ENCODE results near the gene DARS2. TPM values are rescaled to one million over a fixed set of nuclear protein-coding genes. Genes with fewer than 3 reads are reported as not detected.
"Not testable (repeated sequence)": the region's sequence is repeated elsewhere in the genome, so short reads cannot be mapped to it uniquely, and the experiment has no call there.

DARS2 gene
- total RNA-seq, 1 donor from 2014 or later, result 13.5 TPM

DNA sequence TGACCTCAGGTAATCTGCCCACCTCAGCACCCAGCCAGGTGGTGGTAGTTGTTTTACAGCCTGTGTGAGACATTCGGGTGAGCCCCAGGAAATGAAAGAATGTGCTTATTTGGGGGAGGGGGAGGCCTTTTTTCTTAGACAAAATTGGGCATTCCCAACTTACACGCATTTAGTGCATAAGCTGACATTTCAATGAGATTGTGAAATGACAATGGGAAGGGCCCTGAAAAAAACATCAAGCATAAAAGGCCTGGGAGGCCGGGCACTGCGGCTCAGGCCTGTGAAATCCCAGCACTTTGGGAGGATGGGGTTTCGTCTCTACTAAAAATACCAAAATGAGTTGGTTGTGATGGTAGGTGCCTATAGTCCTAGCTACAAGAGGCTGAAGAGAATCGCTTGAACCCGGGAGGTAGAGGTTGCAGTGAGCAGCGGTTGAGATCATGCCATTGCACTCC is 38.3 kb downstream of the DARS2 start:
- ATAC-seq, result no peak

DNA sequence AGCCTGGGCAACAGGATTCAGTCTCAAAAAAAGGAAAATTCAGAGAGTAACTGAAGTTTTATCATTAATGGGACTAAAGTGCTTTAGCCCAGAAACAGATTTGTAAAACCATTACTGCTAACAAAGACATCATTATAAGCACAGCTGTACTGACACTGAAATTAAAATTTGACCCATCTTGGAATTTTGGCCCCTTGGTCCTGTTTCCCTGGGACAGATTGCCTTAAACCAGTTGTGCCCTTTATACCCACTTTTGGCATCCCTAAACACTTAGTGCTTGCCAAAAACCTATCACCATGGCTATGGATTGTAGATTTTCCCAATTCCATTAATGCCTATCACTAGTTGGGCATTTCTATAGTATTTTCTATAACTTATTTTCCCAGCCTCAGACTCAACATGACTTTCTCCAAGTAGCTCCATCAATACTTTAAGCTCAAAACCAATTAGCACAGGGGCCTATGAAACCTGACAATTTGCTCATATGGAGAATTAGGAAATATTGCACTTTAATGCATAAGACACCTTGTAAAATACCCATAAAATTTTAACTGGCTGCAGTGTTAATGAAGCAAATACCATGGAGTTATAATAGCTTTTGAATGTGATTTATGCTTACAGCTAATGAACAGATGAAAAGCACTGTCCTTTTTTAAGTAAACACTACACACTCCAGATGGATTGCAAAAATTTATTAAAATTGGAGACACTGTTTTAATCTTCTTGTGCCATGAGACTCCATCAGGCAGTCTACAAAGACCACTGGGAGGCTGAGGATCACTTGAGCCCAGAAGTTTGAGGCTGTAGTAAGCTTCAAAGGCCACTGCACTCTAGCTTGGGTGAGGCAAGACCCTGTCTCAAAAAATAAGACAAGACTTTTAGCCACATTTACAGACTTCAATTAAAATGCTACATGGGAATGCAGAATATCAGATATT is 39.0 kb downstream of the DARS2 start:
- ATAC-seq, result no peak

DNA sequence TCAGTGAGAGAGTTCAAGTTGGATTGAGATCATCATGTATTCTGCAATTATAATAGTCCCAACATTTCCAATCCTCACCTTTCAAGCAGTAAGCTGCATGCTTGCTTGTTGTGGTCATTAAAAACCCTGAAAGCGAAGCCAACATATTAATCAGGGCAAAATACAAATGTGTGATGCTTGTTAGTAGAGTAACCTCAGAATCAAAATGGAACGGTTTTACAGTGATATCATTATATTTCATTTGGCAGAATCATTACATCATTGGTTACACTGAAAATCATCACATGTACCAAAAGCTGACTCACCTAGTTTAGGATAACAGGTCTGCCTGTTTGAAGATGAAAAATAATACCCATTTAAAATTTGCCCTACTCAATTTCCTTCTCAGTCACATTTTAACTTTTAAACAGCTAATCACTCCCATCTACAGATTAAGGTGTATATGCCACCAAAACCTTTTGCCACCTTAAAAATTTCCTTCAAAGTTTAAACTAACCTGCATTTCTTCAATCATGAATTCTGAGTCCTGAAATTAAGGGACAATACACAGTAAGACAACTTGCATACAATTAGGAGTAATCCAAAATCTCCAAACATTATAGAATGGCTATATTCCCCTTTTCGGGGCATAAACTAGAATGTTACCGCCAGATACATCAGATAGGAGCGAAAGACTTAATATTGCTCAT is 39.9 kb downstream of the DARS2 start:
- no peak for ATAC-seq

DNA sequence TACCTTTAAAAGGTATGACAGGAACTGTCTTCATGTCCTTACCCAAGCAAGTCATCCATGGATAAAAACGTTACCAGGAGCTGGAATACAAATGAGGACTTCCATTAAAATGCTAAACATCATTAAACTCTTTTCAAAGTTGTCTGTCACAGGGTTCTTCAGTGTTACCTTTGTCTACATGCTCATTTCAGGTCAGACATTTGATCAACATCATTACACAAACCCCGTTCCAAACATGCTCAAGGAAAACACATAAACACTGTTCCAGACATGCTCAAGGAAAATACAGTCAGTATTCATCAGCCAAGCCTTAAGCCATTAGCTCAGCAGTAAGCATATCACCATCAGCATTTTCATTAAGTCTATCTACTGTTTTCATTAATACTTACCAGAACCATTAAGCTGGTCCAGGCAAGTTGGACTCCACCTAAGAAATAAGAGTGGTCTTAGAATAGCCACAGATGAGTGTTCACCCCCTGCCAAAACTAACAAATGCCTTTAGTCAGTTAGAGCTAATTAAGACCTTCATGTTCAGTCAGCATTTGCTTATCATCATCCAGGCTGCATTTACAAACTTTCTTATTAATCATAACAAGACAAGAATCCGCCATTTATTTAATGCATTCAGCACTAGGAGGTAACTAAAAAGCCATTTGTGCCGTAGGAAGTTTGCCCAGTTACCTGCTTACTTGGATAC is 41.1 kb downstream of the DARS2 start:
- ATAC-seq, result no peak

DNA sequence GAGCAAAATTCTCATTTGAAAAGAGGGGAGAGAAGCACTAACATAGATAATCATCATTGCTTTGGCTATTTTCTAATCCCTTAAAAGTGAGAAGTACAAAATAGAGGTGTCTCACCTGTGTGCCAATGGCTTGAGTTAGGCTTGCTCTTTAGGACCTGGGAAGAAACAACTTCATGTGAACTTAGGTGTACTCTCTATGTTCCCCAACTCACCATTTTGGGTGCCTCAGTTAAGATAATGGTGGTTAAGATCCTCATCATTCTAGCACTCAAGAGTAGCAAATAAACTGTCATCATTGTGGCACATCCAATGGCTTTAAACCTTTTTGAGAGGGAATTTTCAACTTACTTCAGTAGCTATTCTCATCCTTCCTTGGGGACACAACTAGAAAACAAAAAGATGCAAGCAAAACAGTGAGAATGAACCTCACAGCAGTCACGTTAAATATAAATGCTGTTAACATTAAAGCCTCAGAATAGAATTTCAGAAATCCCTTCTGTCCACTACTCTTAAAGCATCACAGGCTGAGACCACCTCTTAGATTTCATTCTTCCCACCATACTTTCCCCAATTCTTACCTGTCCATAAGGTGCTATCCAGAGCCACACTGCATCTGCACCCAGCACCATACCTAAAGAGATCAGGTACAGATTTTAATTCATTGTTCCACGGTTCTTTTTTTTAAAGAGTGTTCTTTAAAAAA is 42.1 kb downstream of the DARS2 start:
- no peak for ATAC-seq

DNA sequence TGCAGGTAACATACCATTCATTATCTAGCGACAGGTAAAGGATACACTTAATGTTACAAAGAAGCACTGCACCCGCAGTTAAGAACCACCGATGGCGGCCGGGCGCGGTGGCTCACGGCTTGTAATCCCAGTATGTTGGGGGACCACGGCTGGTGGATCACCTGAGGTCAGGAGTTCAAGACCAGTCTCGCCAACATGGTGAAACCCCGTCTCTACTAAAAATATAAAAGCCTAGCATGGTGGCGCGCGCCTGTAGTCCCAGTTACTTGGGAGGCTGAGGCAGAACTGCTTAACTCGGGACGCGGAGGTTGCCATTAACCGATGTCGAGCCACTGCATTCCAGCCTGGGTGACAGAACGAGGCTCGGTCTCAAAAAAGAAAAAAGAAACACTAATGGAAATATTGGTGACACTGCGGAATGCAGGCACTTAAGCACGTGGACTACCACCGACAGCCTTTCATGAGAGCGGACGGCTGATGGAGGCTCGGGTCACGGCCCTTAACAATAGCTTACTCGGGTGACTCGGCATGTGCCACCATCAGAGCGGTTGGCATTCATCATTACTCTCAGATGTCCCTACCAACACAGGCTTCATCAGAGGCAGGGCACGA is 42.8 kb downstream of the DARS2 start:
- ATAC-seq, result peak; percentile 0

DNA sequence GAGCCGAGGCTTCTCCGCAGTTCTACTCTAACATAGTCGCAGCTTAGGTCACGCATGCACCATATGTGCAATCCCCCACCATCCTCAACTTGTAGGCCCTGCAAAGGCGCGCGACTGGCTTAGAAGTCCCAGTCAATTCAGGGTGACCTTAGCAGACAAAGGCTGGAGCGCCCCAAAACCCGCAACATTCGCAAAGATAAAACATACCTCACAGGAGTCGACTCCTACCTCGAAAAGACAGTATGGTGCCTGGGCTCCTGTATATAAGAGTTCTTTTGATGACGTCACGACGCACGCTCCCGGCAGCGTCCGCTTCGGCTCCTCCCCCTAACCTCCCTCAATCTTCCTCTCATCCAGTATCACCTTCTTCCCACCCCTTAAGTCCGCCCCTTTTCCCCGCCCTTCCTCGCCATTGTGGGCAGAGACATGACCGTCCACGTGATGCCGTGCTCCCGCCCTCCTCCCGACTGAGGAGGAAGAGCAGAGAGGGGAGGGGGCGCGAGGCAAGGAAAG is 43.3 kb downstream of the DARS2 start, which contains the start of gene GAS5:
Gene GAS5, minus strand, starts transcription at position 237 of the 513 bp plus-strand sequence.
- ATAC-seq, result peak; percentile 94

DNA sequence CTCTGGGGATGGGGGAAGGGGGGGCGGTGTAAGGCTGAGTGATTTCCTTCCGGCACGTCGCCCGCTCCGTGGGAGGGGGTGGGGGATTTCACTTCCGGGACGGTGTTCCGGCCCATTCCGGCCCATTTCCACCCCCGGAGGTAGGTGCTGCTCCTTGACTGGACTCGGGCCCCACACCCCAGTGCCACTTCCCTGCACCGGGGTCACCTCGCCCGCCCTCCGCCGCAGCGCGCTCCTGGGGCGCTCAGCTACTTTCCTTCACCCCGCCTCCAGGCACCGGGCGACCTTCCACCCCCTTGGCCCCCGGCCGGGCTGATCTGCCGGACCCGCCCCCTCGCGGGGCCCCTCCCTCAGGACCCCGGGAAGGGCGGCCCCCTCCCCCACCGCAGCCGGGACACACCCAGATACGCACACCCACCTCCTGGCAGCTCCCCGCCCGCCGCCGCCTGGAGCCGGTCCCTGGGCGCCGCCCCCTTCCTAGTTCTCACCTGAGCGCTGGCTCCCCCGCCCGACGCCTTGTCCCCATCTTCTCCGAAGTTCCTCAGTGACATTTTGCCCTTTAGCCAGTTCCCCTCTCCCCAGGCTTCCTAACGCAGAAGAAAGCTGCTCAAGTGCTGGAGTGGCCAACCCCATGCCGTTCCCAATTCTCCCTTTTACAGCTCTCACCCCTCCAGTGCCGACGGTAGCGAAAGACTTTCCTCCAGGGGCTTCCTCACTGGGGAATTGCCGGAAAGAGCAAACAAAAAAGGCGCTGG is 44.0 kb downstream of the DARS2 start, which contains the start of gene ZBTB37:
Gene ZBTB37, plus strand, starts transcription at position 115 of the 755 bp plus-strand sequence. CDS start 1,846 bp downstream, outside the sequence.
- ATAC-seq, result peak; percentile 90

DNA sequence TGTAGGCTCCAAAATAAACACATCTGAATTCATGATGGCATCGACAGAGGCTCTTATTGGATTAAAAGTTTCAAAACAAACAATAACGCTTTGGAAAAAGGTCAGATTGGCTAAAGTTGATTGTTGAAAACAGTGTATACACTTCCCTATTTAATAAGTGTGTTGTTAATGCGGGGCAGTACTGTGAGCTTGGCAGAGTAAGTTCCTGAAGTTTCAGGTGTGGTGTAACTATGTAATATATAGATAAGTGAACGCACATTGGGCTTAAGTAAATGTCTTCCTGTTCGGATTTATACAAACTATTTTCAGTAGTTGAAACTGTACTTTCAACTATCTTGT is 44.5 kb downstream of the DARS2 start:
- ATAC-seq, result no peak

DNA sequence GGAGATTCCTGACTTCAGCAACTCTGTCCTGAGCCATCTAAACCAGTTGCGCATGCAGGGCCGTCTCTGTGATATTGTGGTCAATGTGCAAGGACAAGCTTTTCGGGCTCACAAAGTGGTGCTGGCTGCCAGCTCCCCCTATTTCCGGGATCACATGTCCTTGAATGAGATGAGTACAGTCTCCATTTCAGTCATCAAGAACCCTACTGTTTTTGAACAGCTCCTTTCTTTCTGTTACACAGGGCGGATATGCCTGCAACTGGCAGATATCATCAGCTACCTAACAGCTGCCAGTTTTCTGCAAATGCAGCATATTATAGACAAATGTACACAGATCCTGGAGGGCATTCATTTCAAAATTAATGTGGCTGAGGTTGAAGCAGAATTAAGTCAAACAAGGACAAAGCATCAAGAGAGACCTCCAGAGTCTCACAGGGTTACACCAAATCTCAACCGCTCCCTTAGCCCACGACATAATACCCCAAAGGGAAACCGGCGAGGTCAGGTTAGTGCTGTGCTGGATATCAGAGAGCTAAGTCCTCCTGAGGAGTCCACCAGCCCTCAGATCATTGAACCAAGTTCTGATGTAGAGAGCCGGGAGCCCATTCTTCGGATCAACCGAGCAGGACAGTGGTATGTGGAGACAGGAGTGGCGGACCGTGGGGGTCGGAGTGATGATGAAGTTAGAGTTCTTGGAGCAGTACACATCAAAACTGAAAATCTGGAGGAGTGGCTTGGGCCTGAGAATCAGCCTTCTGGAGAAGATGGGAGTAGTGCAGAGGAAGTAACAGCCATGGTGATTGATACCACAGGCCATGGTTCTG is 46.0 kb downstream of the DARS2 start:
- ATAC-seq, result no peak

DNA sequence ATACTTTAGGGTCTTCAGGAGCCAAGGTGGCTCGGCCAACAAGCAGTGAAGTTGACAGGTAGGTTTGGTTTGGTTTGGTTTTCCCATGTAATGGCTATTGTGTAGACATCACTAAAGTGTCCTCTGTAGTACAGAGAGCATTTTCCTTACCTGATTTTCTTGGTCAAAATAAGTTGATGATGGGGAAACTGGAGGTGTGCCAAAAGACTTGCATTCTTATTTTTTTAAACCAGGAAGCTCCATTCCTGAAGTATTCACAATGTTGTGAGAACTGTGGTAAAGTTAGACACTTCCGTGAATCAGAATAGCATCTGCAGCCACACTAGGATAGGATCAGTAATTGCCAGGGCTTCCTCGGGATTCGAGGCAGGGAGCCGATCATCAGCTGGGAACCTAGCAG is 46.6 kb downstream of the DARS2 start:
- no peak for ATAC-seq

DNA sequence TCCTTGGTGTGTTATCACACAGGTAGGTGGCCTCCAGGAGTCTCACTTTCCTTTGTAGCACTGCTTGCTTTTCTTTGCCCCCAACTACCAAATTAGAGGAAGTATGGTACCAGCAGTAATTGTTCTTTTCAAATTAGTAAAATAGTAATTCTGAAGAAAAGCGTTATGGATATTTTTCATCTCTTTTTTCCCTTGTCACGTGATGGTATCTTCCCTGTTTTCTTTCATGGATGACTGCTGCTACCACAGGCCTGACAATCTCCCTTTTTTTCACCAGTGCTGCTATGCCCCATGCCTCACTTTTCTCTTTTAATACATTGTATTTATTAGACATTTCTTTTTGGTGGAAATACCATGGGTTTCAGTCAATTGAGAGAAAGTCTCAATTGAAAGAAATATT is 47.0 kb downstream of the DARS2 start:
- ATAC-seq, result no peak

DNA sequence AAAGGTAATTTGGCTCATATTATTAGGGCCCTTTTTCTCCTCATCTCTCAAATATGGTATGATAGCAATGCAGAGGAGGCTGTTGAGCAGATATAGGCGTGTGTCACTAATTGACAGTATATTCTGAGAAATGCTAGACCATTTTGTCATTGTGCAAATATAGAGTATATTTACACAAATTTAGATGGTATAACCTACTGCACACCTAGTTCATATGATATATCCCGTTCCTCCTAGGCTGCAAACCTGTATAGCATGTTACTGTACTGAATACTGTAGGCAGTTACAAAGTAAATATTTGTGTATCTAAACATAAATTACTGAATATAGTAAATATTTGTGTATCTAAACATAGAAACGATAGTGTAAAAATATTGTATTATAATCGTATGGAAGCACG is 52.3 kb downstream of the DARS2 start:
- no peak for ATAC-seq

DNA sequence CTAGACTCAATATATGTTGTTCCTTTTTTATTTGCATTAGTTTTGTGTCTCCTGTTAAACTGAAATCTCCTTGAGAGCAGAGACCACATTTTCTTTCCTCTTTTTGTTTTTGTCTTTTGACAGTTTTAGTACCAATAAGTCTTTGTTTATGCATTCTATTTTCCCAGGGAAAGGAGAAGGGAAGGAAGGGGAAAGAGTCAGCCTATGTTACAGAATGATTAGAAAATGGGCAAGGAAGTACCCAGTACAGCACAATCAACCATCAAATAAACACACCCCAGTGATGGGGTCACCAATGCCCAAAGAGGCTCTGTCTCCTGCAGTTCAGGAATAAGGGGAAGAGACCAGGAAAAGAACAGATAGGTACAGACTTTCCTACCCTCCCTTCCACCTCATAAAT is 53.8 kb downstream of the DARS2 start:
- ATAC-seq, result no peak

DNA sequence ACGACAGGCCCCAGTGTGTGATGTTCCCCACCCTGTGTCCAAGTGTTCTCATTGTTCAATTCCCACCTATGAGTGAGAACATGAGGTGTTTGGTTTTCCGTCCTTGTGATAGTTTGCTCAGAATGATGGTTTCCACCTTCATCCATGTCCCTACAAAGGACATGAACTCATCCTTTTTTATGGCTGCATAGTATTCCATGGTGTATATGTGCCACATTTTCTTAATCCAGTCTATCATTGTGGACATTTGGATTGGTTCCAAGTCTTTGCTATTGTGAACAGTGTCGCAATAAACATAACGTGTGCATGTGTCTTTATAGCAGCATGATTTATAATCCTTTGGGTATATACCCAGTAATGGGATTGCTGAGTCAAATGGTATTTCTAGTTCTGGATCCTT is 56.6 kb downstream of the DARS2 start:
- ATAC-seq, result not testable (repeated sequence)

DNA sequence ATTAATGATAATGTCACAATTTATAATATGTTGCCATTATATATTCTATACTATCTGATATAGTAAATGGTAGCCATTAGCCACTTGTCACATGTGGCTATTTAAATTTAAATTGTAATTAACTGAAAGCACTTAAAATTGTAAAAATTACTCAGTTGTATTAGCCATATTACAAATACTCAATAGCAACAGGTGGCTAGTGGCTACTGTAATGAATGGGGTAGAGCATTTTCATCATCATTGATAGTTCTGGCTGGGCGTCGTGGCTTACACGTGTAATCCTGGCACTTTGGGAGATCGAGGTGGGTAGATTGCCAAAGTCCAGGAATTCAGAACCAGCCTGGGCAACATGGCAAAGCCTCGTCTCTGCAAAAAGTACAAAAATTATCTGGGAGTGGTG is 60.2 kb downstream of the DARS2 start:
- ATAC-seq, result no peak

DNA sequence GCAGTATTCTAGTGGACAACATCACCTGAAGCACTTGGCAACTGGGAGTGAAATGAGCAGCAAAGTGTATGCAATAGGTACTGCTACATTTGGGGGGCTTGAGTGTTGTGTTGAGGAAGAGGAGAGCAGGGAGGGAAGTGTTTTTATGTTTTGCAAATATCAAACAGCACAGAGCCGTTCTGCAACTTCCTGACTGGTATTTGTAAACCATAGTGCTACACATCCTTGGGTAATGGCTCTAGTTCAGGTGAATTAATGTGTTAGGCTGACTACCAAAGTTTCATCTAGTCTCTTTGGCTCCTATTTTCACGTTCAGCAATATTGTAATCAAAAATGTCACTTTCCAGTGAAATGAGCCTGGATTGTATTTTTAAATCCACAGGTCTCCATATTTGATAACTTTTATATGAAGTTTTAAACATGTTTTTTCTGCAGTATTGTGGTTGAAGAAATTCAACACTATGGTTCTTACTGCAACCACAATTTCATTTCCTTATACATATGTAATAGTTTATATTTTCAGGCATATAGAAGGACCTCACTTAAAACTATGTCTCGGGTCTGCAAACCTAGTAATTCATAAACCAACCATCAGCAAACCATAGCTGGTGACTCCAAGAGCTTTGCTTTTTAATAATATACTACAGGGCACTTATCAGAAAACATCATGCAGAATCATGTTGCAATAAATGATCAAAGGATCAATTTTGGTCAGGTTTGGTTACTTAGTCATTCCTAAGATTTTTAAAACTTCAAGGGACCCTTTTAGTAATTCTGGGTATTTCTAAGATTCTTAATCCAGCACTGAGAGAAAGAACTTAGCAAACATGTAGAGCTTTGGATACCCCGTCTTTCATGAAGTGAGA is 62.5 kb downstream of the DARS2 start:
- ATAC-seq, result no peak

DNA sequence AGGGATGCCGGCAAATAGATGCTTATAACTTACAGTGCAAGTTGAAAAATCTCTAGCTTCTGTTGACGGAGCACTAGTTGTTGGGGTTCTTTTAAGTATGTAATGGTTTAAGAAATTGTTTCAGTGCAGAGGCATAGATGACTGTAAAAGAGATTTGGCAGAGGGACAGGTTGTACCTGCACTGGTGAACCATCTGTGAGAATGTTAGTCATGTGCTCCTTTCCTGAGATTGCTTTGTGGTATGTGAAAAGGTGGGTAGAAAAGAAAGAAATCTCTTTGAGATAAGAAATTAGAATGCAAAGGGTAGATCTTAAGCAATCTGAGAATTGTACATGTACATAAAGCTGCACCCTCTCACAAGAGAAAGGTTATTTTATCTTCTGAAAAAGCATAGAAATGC is 63.2 kb downstream of the DARS2 start:
- no peak for ATAC-seq

DNA sequence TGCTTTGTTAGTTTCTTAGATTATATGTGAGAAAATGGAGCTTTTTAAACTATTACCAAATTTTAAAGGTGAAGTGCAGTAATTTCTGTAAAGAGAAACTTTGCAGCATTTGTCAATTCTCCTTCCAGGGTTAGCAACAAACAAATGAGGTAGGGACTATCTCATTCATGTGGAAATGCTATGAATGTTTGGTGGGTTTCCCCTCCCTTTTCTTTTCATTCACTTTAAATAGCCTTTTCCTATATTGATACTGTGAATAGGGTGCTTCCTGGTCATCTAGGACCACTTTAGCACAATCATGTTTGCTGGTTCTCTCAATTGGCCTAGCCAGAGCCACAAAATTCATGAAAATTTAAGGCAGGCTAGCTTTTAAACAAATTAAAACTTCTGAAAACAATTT is 64.3 kb downstream of the DARS2 start:
- ATAC-seq, result no peak
